ENCODE measurements around the gene XYLT1. TPM values are rescaled to one million over a fixed set of nuclear protein-coding genes. Genes with fewer than 3 reads are reported as not detected.

XYLT1 gene
- total RNA-seq, 1 experiment from 2014 or later = not detected

DNA sequence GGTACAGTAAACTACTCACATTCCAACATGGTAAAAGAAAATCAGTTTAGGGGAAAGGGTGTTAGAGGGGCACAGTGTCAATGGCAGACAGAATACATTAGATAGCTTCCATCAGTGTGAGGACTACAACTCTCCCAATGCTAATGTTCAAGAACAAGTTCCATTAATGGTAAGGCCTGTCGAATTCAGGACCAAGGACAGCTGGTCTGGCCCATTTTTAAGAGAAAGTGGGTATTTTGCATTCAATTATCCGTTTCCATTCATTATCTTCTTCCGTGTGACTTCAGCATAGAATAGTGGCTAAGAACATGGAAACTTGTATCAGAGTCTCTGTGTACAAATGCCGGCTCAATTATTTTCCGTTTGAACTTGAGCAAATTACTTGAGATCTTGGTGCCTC is 98.4 kb downstream of the XYLT1 start:
- H3K9ac ChIP-seq (ENCODE audit: low read length) = no peak overlapping the region
- H3K27ac ChIP-seq (ENCODE audit: low read length) = no peak overlapping the region
- BruUV-seq (replicated peaks) = no TSS peak
- ChIA-PET CTCF (no interaction called here), POLR2A (ENCODE audit: unreplicated experiment) (no interaction called here)
- H3K4me2 ChIP-seq (ENCODE audit: low read length) = no peak overlapping the region
- DNase-seq (no peak), ATAC-seq (no peak)
- intact Hi-C loops (cut with micrococcal nuclease) = no loop called here
- no peaks in the 10 kb centered on the region for H3K9me2 ChIP-seq (replicated peaks; ENCODE audit: low read length)
- H3K4me1 ChIP-seq (ENCODE audit: insufficient read depth, low read length) = no peaks in the 10 kb centered on the region
- no peaks in the 10 kb centered on the region for H3K79me2 ChIP-seq (ENCODE audit: low read length)
- H2AFZ ChIP-seq (ENCODE audit: low read length) = no peak overlapping the region
- H3K4me3 ChIP-seq (ENCODE audit: low read length) = no peak overlapping the region
- H3K27me3 ChIP-seq (ENCODE audit: low read length) = no peaks in the 10 kb centered on the region
- H3K9me3 ChIP-seq (ENCODE audit: low read length) = no peaks in the 10 kb centered on the region
- TF ChIP-seq EZH2phosphoT487 (IDR thresholded peaks at IDR 0.05; ENCODE audit: borderline replicate concordance, low read length) = no peak
- TF ChIP-seq, protein P1, sequence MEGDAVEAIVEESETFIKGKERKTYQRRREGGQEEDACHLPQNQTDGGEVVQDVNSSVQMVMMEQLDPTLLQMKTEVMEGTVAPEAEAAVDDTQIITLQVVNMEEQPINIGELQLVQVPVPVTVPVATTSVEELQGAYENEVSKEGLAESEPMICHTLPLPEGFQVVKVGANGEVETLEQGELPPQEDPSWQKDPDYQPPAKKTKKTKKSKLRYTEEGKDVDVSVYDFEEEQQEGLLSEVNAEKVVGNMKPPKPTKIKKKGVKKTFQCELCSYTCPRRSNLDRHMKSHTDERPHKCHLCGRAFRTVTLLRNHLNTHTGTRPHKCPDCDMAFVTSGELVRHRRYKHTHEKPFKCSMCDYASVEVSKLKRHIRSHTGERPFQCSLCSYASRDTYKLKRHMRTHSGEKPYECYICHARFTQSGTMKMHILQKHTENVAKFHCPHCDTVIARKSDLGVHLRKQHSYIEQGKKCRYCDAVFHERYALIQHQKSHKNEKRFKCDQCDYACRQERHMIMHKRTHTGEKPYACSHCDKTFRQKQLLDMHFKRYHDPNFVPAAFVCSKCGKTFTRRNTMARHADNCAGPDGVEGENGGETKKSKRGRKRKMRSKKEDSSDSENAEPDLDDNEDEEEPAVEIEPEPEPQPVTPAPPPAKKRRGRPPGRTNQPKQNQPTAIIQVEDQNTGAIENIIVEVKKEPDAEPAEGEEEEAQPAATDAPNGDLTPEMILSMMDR (conservative IDR thresholded peaks at IDR 0.05; ENCODE audit: low read depth, low read length) = no peak
- no peak for TF ChIP-seq EZH2 (IDR thresholded peaks at IDR 0.05; ENCODE audit: low read length, unreplicated experiment)
- H3F3A ChIP-seq (ENCODE audit: low read length, unreplicated experiment) = no peaks in the 10 kb centered on the region
- H4K20me1 ChIP-seq (ENCODE audit: low read length) = no peaks in the 10 kb centered on the region
- no peaks in the 10 kb centered on the region for H3K36me3 ChIP-seq (ENCODE audit: low read depth, low read length)

DNA sequence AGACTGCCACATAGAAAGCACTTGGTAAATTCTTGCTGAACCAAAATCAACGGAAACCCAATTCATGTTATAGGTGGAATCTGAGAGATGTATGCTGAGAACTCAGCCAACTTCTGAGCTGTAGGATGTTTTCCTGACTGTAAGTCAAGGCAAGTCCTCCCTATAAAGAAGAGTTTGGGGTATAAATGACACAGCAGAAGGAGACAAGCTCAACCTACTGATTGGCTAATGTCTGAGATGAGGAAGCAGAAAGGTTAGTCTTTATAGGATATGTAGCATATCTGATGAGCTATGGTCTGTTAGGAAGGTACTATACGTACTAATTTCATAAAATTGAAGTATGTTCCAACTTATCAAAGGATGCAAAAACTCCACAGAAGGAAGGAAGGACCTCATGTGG is 99.5 kb downstream of the XYLT1 start:
- Histone ChIP-seq H3K9me3 (ENCODE audit: low read length) (no peaks in the 10 kb centered on the region), H3K9me2 (replicated peaks; ENCODE audit: low read length) (no peaks in the 10 kb centered on the region), H3K27me3 (ENCODE audit: low read length) (no peaks in the 10 kb centered on the region), H4K20me1 (ENCODE audit: low read length) (no peaks in the 10 kb centered on the region), H3K4me2 (ENCODE audit: low read length) (no peak overlapping the region), H3F3A (ENCODE audit: low read length, unreplicated experiment) (no peaks in the 10 kb centered on the region), H3K9ac (ENCODE audit: low read length) (no peak overlapping the region), H3K79me2 (ENCODE audit: low read length) (no peaks in the 10 kb centered on the region), H2AFZ (ENCODE audit: low read length) (no peak overlapping the region), H3K36me3 (ENCODE audit: low read depth, low read length) (no peaks in the 10 kb centered on the region), H3K4me3 (ENCODE audit: low read length) (no peak overlapping the region), H3K27ac (ENCODE audit: low read length) (no peak overlapping the region), H3K4me1 (ENCODE audit: insufficient read depth, low read length) (no peaks in the 10 kb centered on the region)
- no peak for DNase-seq
- ATAC-seq = no peak
- POLR2A ChIA-PET (ENCODE audit: unreplicated experiment) = no interaction called here
- CTCF ChIA-PET = no interaction called here
- BruUV-seq (replicated peaks) = no TSS peak
- TF ChIP-seq, protein P1 (conservative IDR thresholded peaks at IDR 0.05; ENCODE audit: low read depth, low read length) = no peak
- TF ChIP-seq EZH2 (IDR thresholded peaks at IDR 0.05; ENCODE audit: low read length, unreplicated experiment) (no peak), EZH2phosphoT487 (IDR thresholded peaks at IDR 0.05; ENCODE audit: borderline replicate concordance, low read length) (no peak)
- intact Hi-C loops (cut with micrococcal nuclease) = no loop called here

DNA sequence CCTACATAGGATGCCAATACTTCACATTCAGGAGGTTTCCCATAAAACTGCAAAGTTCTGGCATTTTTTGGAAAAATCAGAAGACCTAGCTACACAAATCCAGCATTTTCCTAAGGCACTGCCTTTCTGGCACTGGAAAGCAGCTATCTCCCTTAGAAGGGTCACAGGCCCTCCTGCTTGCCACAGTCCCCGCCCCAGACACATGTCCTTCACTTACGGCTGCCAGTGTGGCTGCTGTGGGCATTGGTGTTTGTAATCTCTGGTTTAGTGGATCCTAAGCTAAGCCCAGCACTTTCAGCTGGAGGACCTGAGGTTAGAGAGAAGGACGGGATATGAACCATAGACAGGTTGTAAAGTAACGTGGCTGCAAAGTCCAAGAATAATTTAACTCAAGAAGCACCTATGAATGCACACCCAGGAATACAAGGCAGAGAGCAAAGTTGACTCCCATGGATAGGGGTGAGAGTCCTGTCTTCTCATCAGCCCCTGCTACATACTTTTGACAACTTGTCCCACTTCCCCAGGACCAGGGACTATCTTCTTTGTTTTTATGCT is 100.0 kb downstream of the XYLT1 start:
- DNase-seq = no peak
- no peaks in the 10 kb centered on the region for H3K9me3 ChIP-seq (ENCODE audit: low read length)
- H3K36me3 ChIP-seq (ENCODE audit: low read depth, low read length) = no peaks in the 10 kb centered on the region
- H3K79me2 ChIP-seq (ENCODE audit: low read length) = no peaks in the 10 kb centered on the region
- ATAC-seq = no peak
- H3K27ac ChIP-seq (ENCODE audit: low read length) = no peak overlapping the region
- ChIA-PET CTCF (no interaction called here), POLR2A (ENCODE audit: unreplicated experiment) (no interaction called here)
- no peaks in the 10 kb centered on the region for H3K9me2 ChIP-seq (replicated peaks; ENCODE audit: low read length)
- no TSS peak for BruUV-seq (replicated peaks)
- no peaks in the 10 kb centered on the region for H4K20me1 ChIP-seq (ENCODE audit: low read length)
- no peak overlapping the region for H3K4me2 ChIP-seq (ENCODE audit: low read length)
- no peaks in the 10 kb centered on the region for H3K4me1 ChIP-seq (ENCODE audit: insufficient read depth, low read length)
- TF ChIP-seq, protein P1 (conservative IDR thresholded peaks at IDR 0.05; ENCODE audit: low read depth, low read length) = no peak
- TF ChIP-seq EZH2 (IDR thresholded peaks at IDR 0.05; ENCODE audit: low read length, unreplicated experiment) (no peak), EZH2phosphoT487 (IDR thresholded peaks at IDR 0.05; ENCODE audit: borderline replicate concordance, low read length) (no peak)
- no peak overlapping the region for H2AFZ ChIP-seq (ENCODE audit: low read length)
- H3F3A ChIP-seq (ENCODE audit: low read length, unreplicated experiment) = no peaks in the 10 kb centered on the region
- intact Hi-C loops (cut with micrococcal nuclease) = no loop called here
- no peaks in the 10 kb centered on the region for H3K27me3 ChIP-seq (ENCODE audit: low read length)
- no peak overlapping the region for H3K9ac ChIP-seq (ENCODE audit: low read length)
- no peak overlapping the region for H3K4me3 ChIP-seq (ENCODE audit: low read length)
